Type B pancreatic cell (in vitro differentiated cells): Measurements from ENCODE around the gene NCKAP5L. TPM values are rescaled to one million over a fixed set of nuclear protein-coding genes. Genes with fewer than 3 reads are reported as not detected.

Experiments used
- DNase-seq: peaks from one replicate; pipeline ENCODE4 v3.0.0; 2021; ENCODE audit warnings: mixed read lengths; ENCODE audit not compliant: unreplicated experiment; ENCODE audit errors: extremely low spot score
- H3K27ac Mint-ChIP-seq: 2 replicates; pipeline ENCODE4 v1.8.0; 2021; ENCODE audit warnings: mild to moderate bottlenecking, mixed read lengths
- H3K27me3 Mint-ChIP-seq: 2 replicates; pipeline ENCODE4 v1.8.0; 2021; ENCODE audit warnings: mixed read lengths
- H3K36me3 Mint-ChIP-seq: 2 replicates; pipeline ENCODE4 v1.8.0; 2021; ENCODE audit warnings: mixed read lengths
- H3K4me1 Mint-ChIP-seq: one replicate; pipeline ENCODE4 v1.8.0; 2021; ENCODE audit warnings: mixed read lengths; ENCODE audit not compliant: unreplicated experiment
- H3K4me3 Mint-ChIP-seq: 2 replicates; pipeline ENCODE4 v1.8.0; 2021; ENCODE audit warnings: mild to moderate bottlenecking, mixed read lengths
- H3K9me3 Mint-ChIP-seq: 2 replicates; pipeline ENCODE4 v1.8.0; 2021; ENCODE audit warnings: mixed read lengths
- CTCF ChIP-seq: fragments of 200-600 bp; sonication (generic); conservative IDR thresholded peaks from 2 replicates; pipeline ENCODE4 v1.5.0; 2021; ENCODE audit warnings: antibody characterized with exemption, mild to moderate bottlenecking
- total RNA-seq: library from RNA; stranded (reverse); gene quantifications from 2 replicates; pipeline ENCODE4 v1.2.1, GENCODE V29; 2021; ENCODE audit warnings: low replicate concordance

NCKAP5L gene
- total RNA-seq, 1 donor from 2014 or later: 28.8 TPM

GRCh38 chr12:49748306-49748705 lies 79.9 kb downstream of the NCKAP5L start:
- Mint-ChIP-seq H3K4me3 (no peak overlapping the region), H3K27me3 (no peaks in the 10 kb centered on the region), H3K9me3 (no peaks in the 10 kb centered on the region), H3K36me3 (peaks cover 16% of the 10 kb centered on the region), H3K4me1 (peaks cover 47% of the 10 kb centered on the region), H3K27ac (peak overlapping the region; percentile 56)
- DNase-seq: no peak
- TF ChIP-seq CTCF: no peak

GRCh38 chr12:49744363-49744885 lies 83.8 kb downstream of the NCKAP5L start:
- H3K36me3 Mint-ChIP-seq: peaks cover 17% of the 10 kb centered on the region

GRCh38 chr12:49741882-49742620 lies 86.2 kb downstream of the NCKAP5L start:
- Mint-ChIP-seq H3K27me3 (peaks cover 9% of the 10 kb centered on the region), H3K9me3 (no peaks in the 10 kb centered on the region), H3K36me3 (peaks cover 17% of the 10 kb centered on the region), H3K27ac (peak overlapping the region; percentile 98), H3K4me1 (peaks cover 26% of the 10 kb centered on the region), H3K4me3 (peak overlapping the region; percentile 98)
- peak; percentile 82 for DNase-seq
- no peak for TF ChIP-seq CTCF

More at GRCh38 chr12:49744363-49744885, 83.8 kb downstream of the NCKAP5L start:
- H3K27ac Mint-ChIP-seq: peak overlapping the region; percentile 22
- peaks cover 6% of the 10 kb centered on the region for H3K27me3 Mint-ChIP-seq
- H3K4me1 Mint-ChIP-seq: peaks cover 34% of the 10 kb centered on the region
- H3K9me3 Mint-ChIP-seq: no peaks in the 10 kb centered on the region
- TF ChIP-seq CTCF: no peak
- H3K4me3 Mint-ChIP-seq: peak overlapping the region; percentile 48
- DNase-seq: no peak

Other genes with a start within 250 kb of the NCKAP5L start
- 0.14 and 0.21 TPM in 2 replicates for gene FAM186B, start 222.8 kb downstream of the NCKAP5L start, total RNA-seq
- gene PRPF40B, start 204.9 kb downstream of the NCKAP5L start, total RNA-seq: 25.0 and 35.4 TPM in 2 replicates
- 2.5 and 21.1 TPM in 2 replicates for gene FMNL3, start 121.0 kb downstream of the NCKAP5L start, total RNA-seq
- gene TMBIM6, start 86.9 kb downstream of the NCKAP5L start, total RNA-seq: 497 and 686 TPM in 2 replicates
- 8.1 and 8.5 TPM in 2 replicates for gene BCDIN3D, start 14.7 kb upstream of the NCKAP5L start, total RNA-seq
- gene FAIM2, start 75.5 kb upstream of the NCKAP5L start, total RNA-seq: 0.14 and 1.7 TPM in 2 replicates
- gene AQP2, start 122.3 kb upstream of the NCKAP5L start, total RNA-seq: 0.55 TPM in 1 of 2 replicates, not detected in the other
- gene AQP5, start 133.5 kb upstream of the NCKAP5L start, total RNA-seq: 0.95 and 0.97 TPM in 2 replicates
- 0.22 TPM in 1 of 2 replicates, not detected in the other for gene AQP6, start 144.5 kb upstream of the NCKAP5L start, total RNA-seq
- gene RACGAP1, start 197.1 kb upstream of the NCKAP5L start, total RNA-seq: 32.4 and 70.6 TPM in 2 replicates
- 5.5 and 18.1 TPM in 2 replicates for gene ASIC1, start 229.2 kb upstream of the NCKAP5L start, total RNA-seq